AG09309 (cell line): ENCODE results near the gene NHERF2.

Source experiments
- DNase-seq: peaks from one replicate; pipeline ENCODE4 v3.0.0-alpha.2; 2010; ENCODE audit warnings: low read depth
- H3K4me3 ChIP-seq: 2 replicates; pipeline ENCODE4 v1.5.1; 2011; ENCODE audit warnings: mild to moderate bottlenecking, low read depth, low read length, moderate library complexity; ENCODE audit not compliant: control insufficient read depth
- CTCF ChIP-seq: IDR thresholded peaks from 2 replicates; pipeline ENCODE4 v1.5.1; 2011; ENCODE audit warnings: mild to moderate bottlenecking, low read depth, low read length, inconsistent platforms; ENCODE audit not compliant: insufficient read depth, control insufficient read depth; ENCODE audit errors: missing control alignments

The NHERF2 gene

DNA sequence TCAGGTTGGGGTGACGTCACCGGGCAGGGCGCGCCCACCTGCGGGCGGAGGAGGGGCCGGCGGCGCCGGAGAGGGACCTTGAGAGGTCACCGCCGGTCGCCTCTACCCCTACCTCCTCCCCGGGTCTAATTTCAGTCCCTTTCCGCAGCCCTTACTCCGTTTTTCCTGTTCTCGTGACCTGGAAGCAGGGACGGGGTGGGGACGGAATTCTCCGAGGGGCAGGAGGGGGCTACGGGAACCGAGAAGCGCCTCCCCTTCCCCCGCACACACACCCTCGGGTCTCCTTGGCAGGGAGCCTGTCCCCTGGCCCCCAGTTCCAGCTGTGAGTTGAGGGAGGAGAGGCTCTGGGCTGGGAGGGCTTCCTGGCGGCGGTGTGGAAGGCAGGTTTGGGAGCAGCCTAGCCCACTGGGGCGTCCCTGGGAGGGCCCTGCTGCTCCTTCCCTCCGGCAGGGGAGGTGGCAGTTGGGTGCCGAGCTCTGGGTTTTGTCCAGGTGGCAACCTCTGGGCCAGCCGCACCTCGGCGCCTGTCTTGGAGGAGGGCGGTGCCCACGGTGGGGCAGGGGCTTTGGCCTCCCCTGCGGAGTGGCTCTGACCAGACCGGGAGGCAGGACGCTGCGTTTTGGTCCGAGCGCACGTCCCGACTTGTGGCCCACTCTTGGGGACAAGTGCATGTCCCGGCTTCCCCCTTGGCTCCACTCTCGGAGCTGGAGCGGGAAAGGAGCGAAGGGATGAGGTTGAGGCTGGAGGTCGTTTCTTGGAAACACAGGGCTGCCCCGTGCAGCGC is 36.2 kb upstream of the NHERF2 start:
- no peak for DNase-seq
- no peak for TF ChIP-seq CTCF
- H3K4me3 ChIP-seq = no peak overlapping the region; the same call in 1 of the 2 replicates

GRCh38 chr16:1991135-1991551 is 35.6 kb upstream of the NHERF2 start:
- DNase-seq = no peak
- no peak for TF ChIP-seq CTCF
- H3K4me3 ChIP-seq = no peak overlapping the region

DNA sequence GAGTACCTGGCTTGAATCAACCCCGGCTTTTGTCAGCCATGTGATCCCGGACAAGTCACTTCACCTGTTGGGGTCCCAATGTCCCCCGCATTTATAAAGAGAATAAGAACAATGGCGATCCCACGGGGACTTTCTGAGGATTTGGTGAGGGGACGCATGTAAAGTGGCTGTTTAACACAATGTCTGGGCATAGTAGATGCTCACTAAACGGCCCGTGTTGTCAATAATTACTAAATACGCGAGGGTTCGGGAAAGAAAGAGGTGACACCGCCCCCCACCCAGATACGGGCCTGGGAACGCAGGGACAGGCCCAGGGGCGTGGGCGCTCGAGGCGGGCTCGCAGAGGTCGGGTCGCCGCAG is 35.1 kb upstream of the NHERF2 start:
- TF ChIP-seq CTCF = no peak
- DNase-seq = no peak
- no peak overlapping the region for H3K4me3 ChIP-seq

DNA sequence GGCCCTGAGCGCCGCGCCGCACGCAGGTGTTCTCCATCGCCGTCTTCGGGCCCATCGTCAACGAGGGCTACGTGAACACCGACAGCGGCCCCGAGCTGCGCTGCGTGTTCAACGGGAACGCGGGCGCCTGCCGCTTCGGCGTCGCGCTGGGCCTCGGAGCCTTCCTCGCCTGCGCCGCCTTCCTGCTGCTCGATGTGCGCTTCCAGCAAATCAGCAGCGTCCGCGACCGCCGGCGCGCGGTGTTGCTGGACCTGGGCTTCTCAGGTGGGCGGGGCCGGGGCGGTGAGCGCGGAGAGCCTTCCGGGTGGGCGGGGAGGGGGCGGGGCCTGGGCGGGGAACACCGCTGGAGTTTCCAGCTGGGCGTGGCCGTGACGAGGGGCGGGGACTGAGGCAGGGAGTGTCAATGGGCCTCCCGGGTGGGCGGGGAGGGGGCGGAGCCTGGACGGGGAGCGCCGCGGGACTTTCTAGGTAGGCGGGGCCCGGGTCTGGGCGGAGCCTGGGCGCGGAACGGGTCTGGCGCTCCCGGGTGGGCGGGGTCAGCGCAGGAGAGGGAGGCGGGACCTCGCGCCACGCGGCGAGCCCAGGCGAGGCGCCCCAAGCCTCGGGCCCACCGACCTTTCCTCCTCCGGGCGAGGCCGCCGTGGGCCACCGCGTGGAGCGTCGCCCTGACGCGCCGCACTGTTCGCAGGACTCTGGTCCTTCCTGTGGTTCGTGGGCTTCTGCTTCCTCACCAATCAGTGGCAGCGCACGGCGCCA is 34.6 kb upstream of the NHERF2 start:
- no peak overlapping the region for H3K4me3 ChIP-seq
- DNase-seq = no peak
- no peak for TF ChIP-seq CTCF

DNA sequence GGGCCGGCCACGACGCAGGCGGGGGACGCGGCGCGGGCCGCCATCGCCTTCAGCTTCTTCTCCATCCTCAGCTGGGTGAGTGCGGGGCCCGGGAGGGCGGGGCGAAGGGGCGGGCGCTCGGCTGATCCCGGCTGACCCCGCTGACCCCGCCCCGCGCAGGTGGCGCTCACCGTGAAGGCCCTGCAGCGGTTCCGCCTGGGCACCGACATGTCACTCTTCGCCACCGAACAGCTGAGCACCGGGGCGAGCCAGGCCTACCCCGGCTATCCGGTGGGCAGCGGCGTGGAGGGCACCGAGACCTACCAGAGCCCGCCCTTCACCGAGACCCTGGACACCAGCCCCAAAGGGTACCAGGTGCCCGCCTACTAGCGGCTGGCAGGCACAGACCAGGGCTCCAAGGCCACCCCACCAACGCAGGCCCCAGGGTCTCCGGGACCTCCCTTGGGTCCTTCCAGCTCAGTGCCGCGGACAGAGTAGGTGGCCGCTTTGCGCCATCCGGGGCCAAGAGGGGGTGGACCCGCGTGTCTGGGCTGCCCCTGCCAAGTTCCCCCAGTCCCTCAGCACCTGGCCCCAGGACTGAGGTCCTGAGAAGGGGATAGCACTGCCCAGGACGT is 33.9 kb upstream of the NHERF2 start:
- TF ChIP-seq CTCF = no peak
- no peak overlapping the region for H3K4me3 ChIP-seq
- no peak for DNase-seq

GRCh38 chr16:1993731-1994131 is 33.0 kb upstream of the NHERF2 start:
- DNase-seq = no peak
- TF ChIP-seq CTCF = no peak
- no peak overlapping the region for H3K4me3 ChIP-seq
